ENCODE measurements around the gene GRIFIN. TPM values are rescaled to one million over a fixed set of nuclear protein-coding genes. Genes with fewer than 3 reads are reported as not detected.

GRIFIN gene
- total and polyA plus RNA-seq, 9 of the 15 experiments (the other 6 are each of a cell fraction or from before 2014, with no cell fraction given) = not detected

DNA sequence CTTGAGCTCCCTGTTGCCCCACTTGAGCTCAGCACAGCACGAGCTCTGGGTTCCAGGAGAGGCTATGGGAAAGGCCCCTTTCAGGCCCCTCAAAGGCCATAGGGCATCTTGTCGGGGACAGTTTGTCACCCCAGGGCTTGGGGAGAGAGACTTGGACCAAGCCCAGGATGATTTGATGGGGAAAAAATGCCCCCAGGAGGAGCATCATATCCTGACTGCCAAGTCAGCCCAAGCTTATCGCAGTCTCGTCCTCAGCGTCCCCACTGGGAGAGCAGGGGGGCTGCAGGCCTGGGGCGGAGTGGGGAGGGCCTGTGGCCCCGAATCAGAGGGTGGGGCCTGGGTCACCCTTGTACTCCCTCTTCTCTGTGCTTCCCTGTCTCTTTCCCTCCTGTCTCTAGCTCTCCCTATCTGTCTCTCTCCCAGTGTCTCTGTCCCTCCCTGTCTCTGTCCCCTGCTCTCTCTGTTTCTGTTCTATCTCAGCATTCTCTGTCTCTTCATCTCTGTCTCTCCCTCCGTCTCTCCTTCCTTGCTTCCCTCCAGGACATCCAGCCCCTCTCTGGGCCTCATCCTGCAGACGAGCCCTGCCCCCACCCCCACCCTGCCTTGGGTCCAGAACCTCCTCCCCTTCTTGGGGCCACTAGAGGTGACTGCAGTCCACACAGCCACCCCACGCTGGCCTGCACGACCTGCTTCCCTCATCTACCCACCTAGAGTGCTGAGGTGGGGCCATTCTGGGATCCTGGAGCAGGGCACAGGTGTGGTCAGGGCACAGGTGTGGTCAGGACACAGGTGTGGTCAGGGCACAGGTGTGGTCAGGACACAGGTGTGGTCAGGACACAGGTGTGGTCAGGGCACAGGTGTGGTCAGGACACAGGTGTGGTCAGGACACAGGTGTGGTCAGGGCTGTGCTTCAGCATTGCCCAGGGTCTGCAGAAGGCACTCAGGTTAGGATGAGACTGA lies 17.3 kb upstream of the GRIFIN start:
- in situ Hi-C loops (cut with MboI) = no loop called here
- H3K9me1 ChIP-seq (ENCODE audit: control insufficient read depth, insufficient read depth, low read length) = no peaks in the 10 kb centered on the region
- no TSS peak for BruUV-seq (replicated peaks)
- TF ChIP-seq, protein P1, sequence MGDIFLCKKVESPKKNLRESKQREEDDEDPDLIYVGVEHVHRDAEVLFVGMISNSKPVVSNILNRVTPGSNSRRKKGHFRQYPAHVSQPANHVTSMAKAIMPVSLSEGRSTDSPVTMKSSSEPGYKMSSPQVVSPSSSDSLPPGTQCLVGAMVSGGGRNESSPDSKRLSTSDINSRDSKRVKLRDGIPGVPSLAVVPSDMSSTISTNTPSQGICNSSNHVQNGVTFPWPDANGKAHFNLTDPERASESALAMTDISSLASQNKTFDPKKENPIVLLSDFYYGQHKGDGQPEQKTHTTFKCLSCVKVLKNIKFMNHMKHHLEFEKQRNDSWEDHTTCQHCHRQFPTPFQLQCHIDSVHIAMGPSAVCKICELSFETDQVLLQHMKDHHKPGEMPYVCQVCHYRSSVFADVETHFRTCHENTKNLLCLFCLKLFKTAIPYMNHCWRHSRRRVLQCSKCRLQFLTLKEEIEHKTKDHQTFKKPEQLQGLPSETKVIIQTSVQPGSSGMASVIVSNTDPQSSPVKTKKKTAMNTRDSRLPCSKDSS (IDR thresholded peaks at IDR 0.05; ENCODE audit: low read depth, partially characterized antibody) = no peak
- TF ChIP-seq, protein P2, sequence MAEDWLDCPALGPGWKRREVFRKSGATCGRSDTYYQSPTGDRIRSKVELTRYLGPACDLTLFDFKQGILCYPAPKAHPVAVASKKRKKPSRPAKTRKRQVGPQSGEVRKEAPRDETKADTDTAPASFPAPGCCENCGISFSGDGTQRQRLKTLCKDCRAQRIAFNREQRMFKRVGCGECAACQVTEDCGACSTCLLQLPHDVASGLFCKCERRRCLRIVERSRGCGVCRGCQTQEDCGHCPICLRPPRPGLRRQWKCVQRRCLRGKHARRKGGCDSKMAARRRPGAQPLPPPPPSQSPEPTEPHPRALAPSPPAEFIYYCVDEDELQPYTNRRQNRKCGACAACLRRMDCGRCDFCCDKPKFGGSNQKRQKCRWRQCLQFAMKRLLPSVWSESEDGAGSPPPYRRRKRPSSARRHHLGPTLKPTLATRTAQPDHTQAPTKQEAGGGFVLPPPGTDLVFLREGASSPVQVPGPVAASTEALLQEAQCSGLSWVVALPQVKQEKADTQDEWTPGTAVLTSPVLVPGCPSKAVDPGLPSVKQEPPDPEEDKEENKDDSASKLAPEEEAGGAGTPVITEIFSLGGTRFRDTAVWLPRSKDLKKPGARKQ (CRISPR knock-in tag; IDR thresholded peaks at IDR 0.05) = no peak
- TF ChIP-seq, protein P3, sequence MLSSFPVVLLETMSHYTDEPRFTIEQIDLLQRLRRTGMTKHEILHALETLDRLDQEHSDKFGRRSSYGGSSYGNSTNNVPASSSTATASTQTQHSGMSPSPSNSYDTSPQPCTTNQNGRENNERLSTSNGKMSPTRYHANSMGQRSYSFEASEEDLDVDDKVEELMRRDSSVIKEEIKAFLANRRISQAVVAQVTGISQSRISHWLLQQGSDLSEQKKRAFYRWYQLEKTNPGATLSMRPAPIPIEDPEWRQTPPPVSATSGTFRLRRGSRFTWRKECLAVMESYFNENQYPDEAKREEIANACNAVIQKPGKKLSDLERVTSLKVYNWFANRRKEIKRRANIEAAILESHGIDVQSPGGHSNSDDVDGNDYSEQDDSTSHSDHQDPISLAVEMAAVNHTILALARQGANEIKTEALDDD (IDR thresholded peaks at IDR 0.05) = no peak
- TF ChIP-seq ARID2 (IDR thresholded peaks at IDR 0.05) (no peak), BHLHE40 (IDR thresholded peaks at IDR 0.05; ENCODE audit: low read length) (no peak), ELF1 (tag; IDR thresholded peaks at IDR 0.05) (no peak), SREBF2 (CRISPR knock-in tag; IDR thresholded peaks at IDR 0.05) (no peak), GTF2E2 (tag; IDR thresholded peaks at IDR 0.05) (no peak), POLR2H (tag; IDR thresholded peaks at IDR 0.05; ENCODE audit: low read depth) (no peak), RBM17 (IDR thresholded peaks at IDR 0.05; ENCODE audit: borderline replicate concordance, low read depth, low read length) (no peak), SAFB2 (IDR thresholded peaks at IDR 0.05; ENCODE audit: borderline replicate concordance, low read depth, low read length, severe bottlenecking) (no peak), SREBF1 (IDR thresholded peaks at IDR 0.05; ENCODE audit: borderline replicate concordance, low read depth, low read length) (no peak)
- TF ChIP-seq, protein P4, sequence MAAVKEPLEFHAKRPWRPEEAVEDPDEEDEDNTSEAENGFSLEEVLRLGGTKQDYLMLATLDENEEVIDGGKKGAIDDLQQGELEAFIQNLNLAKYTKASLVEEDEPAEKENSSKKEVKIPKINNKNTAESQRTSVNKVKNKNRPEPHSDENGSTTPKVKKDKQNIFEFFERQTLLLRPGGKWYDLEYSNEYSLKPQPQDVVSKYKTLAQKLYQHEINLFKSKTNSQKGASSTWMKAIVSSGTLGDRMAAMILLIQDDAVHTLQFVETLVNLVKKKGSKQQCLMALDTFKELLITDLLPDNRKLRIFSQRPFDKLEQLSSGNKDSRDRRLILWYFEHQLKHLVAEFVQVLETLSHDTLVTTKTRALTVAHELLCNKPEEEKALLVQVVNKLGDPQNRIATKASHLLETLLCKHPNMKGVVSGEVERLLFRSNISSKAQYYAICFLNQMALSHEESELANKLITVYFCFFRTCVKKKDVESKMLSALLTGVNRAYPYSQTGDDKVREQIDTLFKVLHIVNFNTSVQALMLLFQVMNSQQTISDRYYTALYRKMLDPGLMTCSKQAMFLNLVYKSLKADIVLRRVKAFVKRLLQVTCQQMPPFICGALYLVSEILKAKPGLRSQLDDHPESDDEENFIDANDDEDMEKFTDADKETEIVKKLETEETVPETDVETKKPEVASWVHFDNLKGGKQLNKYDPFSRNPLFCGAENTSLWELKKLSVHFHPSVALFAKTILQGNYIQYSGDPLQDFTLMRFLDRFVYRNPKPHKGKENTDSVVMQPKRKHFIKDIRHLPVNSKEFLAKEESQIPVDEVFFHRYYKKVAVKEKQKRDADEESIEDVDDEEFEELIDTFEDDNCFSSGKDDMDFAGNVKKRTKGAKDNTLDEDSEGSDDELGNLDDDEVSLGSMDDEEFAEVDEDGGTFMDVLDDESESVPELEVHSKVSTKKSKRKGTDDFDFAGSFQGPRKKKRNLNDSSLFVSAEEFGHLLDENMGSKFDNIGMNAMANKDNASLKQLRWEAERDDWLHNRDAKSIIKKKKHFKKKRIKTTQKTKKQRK (IDR thresholded peaks at IDR 0.05; ENCODE audit: borderline replicate concordance, low read depth, low read length) = no peak

More for the DNA sequence above, 17.3 kb upstream of the GRIFIN start:
- H3K9me3 ChIP-seq (replicated peaks; ENCODE audit: control insufficient read depth, insufficient read depth, low read depth, low read length) = no peaks in the 10 kb centered on the region
- FAIRE-seq (no peak), ATAC-seq (no peak), DNase-seq (ENCODE audit: extremely low read depth in 1 of 4, low spot score in 3 of 4) (no peak)
- H3K79me2 ChIP-seq (ENCODE audit: control insufficient read depth, insufficient read depth, low read length) = no peaks in the 10 kb centered on the region
- no peak overlapping the region for H3K27ac ChIP-seq (ENCODE audit: extremely low read depth, low read depth, low read length)
- POLR2A ChIA-PET = interaction anchor here (0.5 to 0.8 kb wide), 4 partner anchors 15 to 463 kb away, joined by 3 to 4 read pairs (median 3); no protein-coding TSS in a partner anchor
- no peak overlapping the region for H3K4me2 ChIP-seq (ENCODE audit: insufficient read depth, low read length)
- peaks cover 0 to 41% of the 10 kb centered on the region in 2 experiments; a peak in 2 of 5 replicates for H3K4me1 ChIP-seq (replicated peaks in 1 of 2; ENCODE audit: control insufficient read depth in 2 of 2, insufficient read depth in 2 of 2, low read length in 2 of 2)
- no peak overlapping the region for H3K4me3 ChIP-seq
- H4K20me1 ChIP-seq (replicated peaks; ENCODE audit: control insufficient read depth, insufficient read depth, low read length) = no peaks in the 10 kb centered on the region
- CTCF ChIA-PET (ENCODE audit: low intra/inter-chr PET ratio) = no interaction called here
- no peaks in the 10 kb centered on the region for H3K36me3 ChIP-seq (ENCODE audit: control insufficient read depth, insufficient read depth, low read length)
- WGBS (ENCODE audit: insufficient coverage, low coverage, missing lambda C conversion rate) = 8% methylated on average over 8 of the region's 11 CpGs
- intact Hi-C loops (cut with micrococcal nuclease) = no loop called here
- peaks cover 6 to 18% of the 10 kb centered on the region in 2 experiments; a peak in 3 of 5 replicates for H3K27me3 ChIP-seq (ENCODE audit: control insufficient read depth in 2 of 2, insufficient read depth in 2 of 2, low read length in 2 of 2)
- H2AFZ ChIP-seq (ENCODE audit: low read depth, low read length) = no peak overlapping the region
- H3K9ac ChIP-seq (ENCODE audit: insufficient read depth in 1 of 2, low read depth in 2 of 2, low read length in 2 of 2) = no peak overlapping the region; a peak in 1 of 4 replicates
